Neuronal stem cell (in vitro differentiated cells): Measurements from ENCODE around the gene ARL4C.

ENCODE experiments used
- DNase-seq: peaks from one replicate; pipeline ENCODE4 v3.0.0-alpha.2; 2013; ENCODE audit warnings: low spot score
- H2AFZ ChIP-seq: one replicate; pipeline ENCODE4 v1.6.1; 2013; ENCODE audit warnings: mild to moderate bottlenecking, low read length, inconsistent platforms
- H2AK5ac ChIP-seq: 2 replicates; pipeline ENCODE4 v1.6.1; 2013; ENCODE audit warnings: low read depth, mild to moderate bottlenecking, inconsistent platforms, low read length, moderate library complexity, mixed read lengths
- H2BK120ac ChIP-seq: 2 replicates; pipeline ENCODE4 v1.6.1; 2013; ENCODE audit warnings: low read depth, mild to moderate bottlenecking, inconsistent platforms, low read length, moderate library complexity, mixed read lengths
- H2BK12ac ChIP-seq: one replicate; pipeline ENCODE4 v1.6.1; 2013; ENCODE audit warnings: low read length, inconsistent platforms
- H2BK15ac ChIP-seq: 2 replicates; pipeline ENCODE4 v1.6.1; 2013; ENCODE audit warnings: mild to moderate bottlenecking, low read length, inconsistent platforms, mixed read lengths
- H2BK5ac ChIP-seq: one replicate; pipeline ENCODE4 v1.6.1; 2013; ENCODE audit warnings: inconsistent platforms, mild to moderate bottlenecking, low read length, moderate library complexity
- H3K14ac ChIP-seq: one replicate; pipeline ENCODE4 v1.6.1; 2013; ENCODE audit warnings: low read length, inconsistent platforms
- H3K18ac ChIP-seq: 2 replicates; pipeline ENCODE4 v1.6.1; 2013; ENCODE audit warnings: low read length, inconsistent platforms
- H3K23ac ChIP-seq: 2 replicates; pipeline ENCODE4 v1.6.1; 2013; ENCODE audit warnings: low read depth, mild to moderate bottlenecking, mixed read lengths, low read length, inconsistent platforms; ENCODE audit not compliant: poor library complexity
- H3K27ac ChIP-seq: replicated peaks from 3 replicates; pipeline ENCODE4 v1.5.1; 2013; ENCODE audit warnings: low read length, inconsistent platforms
- H3K27me3 ChIP-seq, 3 experiments: 2 replicates each; pipeline ENCODE4 v1.6.1; 2013; ENCODE audit warnings: low read length in 3 of 3, mild to moderate bottlenecking in 2 of 3, inconsistent platforms in 1 of 3, low read depth in 1 of 3, mixed read lengths in 1 of 3, moderate library complexity in 1 of 3; ENCODE audit not compliant: control insufficient read depth in 3 of 3, insufficient read depth in 3 of 3
- H3K36me3 ChIP-seq, 2 donors: replicated peaks in 1 of 2; 2 replicates each; pipeline ENCODE4 v1.6.1; 2013; ENCODE audit warnings: low read length in 2 of 2; ENCODE audit not compliant: control insufficient read depth in 2 of 2, insufficient read depth in 2 of 2
- H3K4ac ChIP-seq: 2 replicates; pipeline ENCODE4 v1.6.1; 2013; ENCODE audit warnings: inconsistent platforms, mild to moderate bottlenecking, low read length, moderate library complexity
- H3K4me1 ChIP-seq, 2 donors: 1 replicate in 1 of 2; 2 replicates in 1 of 2; pipeline ENCODE4 v1.6.1; 2013; ENCODE audit warnings: low read length in 2 of 2, low read depth in 1 of 2; ENCODE audit not compliant: control insufficient read depth in 2 of 2, insufficient read depth in 1 of 2
- H3K4me2 ChIP-seq: one replicate; pipeline ENCODE4 v1.6.1; 2013; ENCODE audit warnings: mild to moderate bottlenecking, low read length, inconsistent platforms; ENCODE audit not compliant: insufficient read depth, poor library complexity, severe bottlenecking
- H3K4me3 ChIP-seq, 2 donors: 2 replicates each; pipeline ENCODE4 v1.5.1; 2013; ENCODE audit warnings: low read length in 2 of 2, mild to moderate bottlenecking in 2 of 2, inconsistent platforms in 1 of 2, moderate library complexity in 1 of 2
- H3K79me1 ChIP-seq: one replicate; pipeline ENCODE4 v1.6.1; 2013; ENCODE audit warnings: low read depth, mild to moderate bottlenecking, inconsistent platforms, low read length, moderate library complexity
- H3K9ac ChIP-seq: one replicate; pipeline ENCODE4 v1.6.1; 2013; ENCODE audit warnings: mild to moderate bottlenecking, low read depth, low read length, inconsistent platforms; ENCODE audit not compliant: poor library complexity
- H3K9me3 ChIP-seq, 2 donors: replicated peaks in 1 of 2; 2 replicates each; pipeline versions ENCODE3 to v1.6.1; 2013; ENCODE audit warnings: low read length in 2 of 2, mild to moderate bottlenecking in 2 of 2, inconsistent platforms in 1 of 2, low read depth in 1 of 2, mixed read lengths in 1 of 2, moderate library complexity in 1 of 2; ENCODE audit not compliant: control insufficient read depth in 2 of 2, insufficient read depth in 1 of 2
- H4K8ac ChIP-seq: one replicate; pipeline ENCODE4 v1.6.1; 2013; ENCODE audit warnings: low read depth, mild to moderate bottlenecking, inconsistent platforms, low read length, moderate library complexity
- H4K91ac ChIP-seq: one replicate; pipeline ENCODE4 v1.6.1; 2013; ENCODE audit warnings: low read length, low read depth, mild to moderate bottlenecking, inconsistent platforms; ENCODE audit not compliant: poor library complexity
- WGBS, 2 donors: extraction: QIAGEN DNeasy Blood & Tissue Kit; methylation state at CpG; one replicate each; pipeline ENCODE4 v1.1.7; 2013; ENCODE audit warnings: missing lambda C conversion rate in 2 of 2, mixed read lengths in 1 of 2; ENCODE audit not compliant: insufficient read length in 2 of 2, insufficient replicate concordance in 1 of 2; ENCODE audit errors: extremely low coverage in 2 of 2; 5-methylcytosine and 5-hydroxymethylcytosine counted together

Gene ARL4C

DNA sequence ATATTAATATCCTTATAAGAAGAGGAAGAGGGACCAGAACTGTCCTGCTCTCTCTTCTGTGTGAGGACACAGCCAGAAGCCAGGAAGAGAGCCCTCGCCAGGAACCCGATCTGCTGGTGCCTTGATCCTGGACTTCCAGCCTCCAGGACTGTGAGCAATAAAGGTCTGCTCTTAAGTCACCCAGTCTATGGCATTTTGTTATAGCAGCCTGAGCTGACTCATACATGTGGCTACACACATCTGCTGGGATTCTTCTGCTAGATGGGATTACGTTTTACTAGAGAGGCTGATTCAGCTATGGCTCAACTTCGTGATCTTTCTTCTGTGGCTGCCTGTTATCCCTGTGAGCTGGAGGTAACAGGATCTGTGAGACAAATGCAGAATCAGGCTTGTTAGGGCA is 29.6 kb downstream of the ARL4C start:
- no peak overlapping the region for H2BK120ac ChIP-seq
- H2BK12ac ChIP-seq: no peak overlapping the region
- no peak overlapping the region for H2AFZ ChIP-seq
- H2AK5ac ChIP-seq: no peak overlapping the region
- DNase-seq: no peak
- peaks cover 0 to 19% (median 0%) of the 10 kb centered on the region in 3 experiments for H3K27me3 ChIP-seq
- no peak overlapping the region for H4K8ac ChIP-seq
- no peak overlapping the region for H3K4me2 ChIP-seq
- no peak overlapping the region for H3K4me3 ChIP-seq
- no peaks in the 10 kb centered on the region for H3K36me3 ChIP-seq
- H3K9ac ChIP-seq: no peak overlapping the region
- H3K9me3 ChIP-seq: peaks cover 0 to 2% of the 10 kb centered on the region in 2 donors
- H3K4ac ChIP-seq: no peak overlapping the region
- H3K14ac ChIP-seq: no peak overlapping the region
- no peak overlapping the region for H4K91ac ChIP-seq
- H3K27ac ChIP-seq: no peak overlapping the region
- no peaks in the 10 kb centered on the region for H3K4me1 ChIP-seq
- no peak overlapping the region for H3K18ac ChIP-seq
- no peak overlapping the region for H3K23ac ChIP-seq
- no peak overlapping the region for H2BK5ac ChIP-seq
- WGBS, 2 donors: no CpG with 5 or more reads among the region's 4 CpGs
- no peaks in the 10 kb centered on the region for H3K79me1 ChIP-seq
- no peak overlapping the region for H2BK15ac ChIP-seq

DNA sequence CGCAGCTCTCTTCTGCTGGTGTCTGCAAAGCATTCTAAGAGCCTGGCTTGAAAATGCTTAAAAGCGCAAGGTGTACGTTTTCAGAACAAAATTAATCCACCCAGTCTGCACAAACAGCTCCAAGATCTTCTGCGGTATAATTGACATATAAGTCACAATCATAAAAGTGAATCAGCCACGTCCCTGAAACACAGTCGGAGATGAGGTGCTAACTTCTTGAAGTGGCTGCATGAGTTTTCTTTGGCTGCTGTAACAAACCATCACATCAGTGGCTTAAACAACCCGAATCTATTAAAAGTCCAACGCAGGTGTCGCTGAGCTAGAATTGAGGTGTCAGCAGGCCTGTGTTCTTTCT is 32.6 kb downstream of the ARL4C start:
- DNase-seq: no peak
- Histone ChIP-seq H3K18ac (no peak overlapping the region), H3K27ac (no peak overlapping the region)

DNA sequence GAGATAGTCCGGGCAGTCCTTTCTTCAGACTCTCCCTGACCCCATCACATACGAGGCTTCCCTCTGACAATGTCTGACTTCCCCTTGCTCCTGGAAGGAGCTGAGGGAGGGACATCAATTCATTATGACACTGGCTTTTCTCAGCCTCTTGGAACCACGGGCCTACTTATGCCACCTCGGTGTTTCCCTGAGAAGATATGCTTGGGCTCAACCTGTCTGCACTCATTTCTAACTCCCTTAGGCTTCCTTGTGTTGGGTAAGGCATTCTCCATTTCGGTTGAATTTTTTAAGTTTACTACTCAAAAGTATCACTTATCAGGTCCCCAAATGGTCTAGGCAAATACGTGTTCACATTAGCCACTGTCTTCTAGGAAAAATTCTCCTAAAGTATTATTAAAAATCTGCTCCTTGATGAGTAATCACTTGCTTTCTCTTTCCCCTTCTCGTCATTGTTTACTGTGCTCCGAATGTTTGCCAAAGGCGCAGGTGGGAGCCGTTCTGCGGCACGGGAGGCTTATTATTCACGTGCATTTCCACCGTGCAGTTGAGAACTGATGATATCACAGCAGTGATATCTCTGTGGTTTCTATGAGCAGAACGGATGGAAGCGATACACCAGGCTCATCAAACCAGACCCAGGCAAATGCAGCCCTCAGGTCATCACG is 33.1 kb downstream of the ARL4C start:
- no peak overlapping the region for H3K4ac ChIP-seq

More for the DNA sequence above, 32.6 kb downstream of the ARL4C start:
- Histone ChIP-seq H3K4me1 (no peaks in the 10 kb centered on the region), H2AFZ (no peak overlapping the region), H3K9me3 (peaks cover 0 to 2% of the 10 kb centered on the region in 2 donors), H2AK5ac (no peak overlapping the region), H3K36me3 (no peaks in the 10 kb centered on the region), H3K79me1 (no peaks in the 10 kb centered on the region), H3K27me3 (peaks cover 0 to 17% (median 0%) of the 10 kb centered on the region in 3 experiments), H2BK15ac (no peak overlapping the region), H3K4ac (no peak overlapping the region), H3K9ac (no peak overlapping the region), H3K14ac (no peak overlapping the region), H3K23ac (no peak overlapping the region), H2BK12ac (no peak overlapping the region), H2BK120ac (no peak overlapping the region), H3K4me2 (no peak overlapping the region), H3K4me3 (no peak overlapping the region), H4K8ac (no peak overlapping the region), H2BK5ac (no peak overlapping the region), H4K91ac (no peak overlapping the region)
- WGBS, 2 donors: no CpG with 5 or more reads among the region's 9 CpGs

DNA sequence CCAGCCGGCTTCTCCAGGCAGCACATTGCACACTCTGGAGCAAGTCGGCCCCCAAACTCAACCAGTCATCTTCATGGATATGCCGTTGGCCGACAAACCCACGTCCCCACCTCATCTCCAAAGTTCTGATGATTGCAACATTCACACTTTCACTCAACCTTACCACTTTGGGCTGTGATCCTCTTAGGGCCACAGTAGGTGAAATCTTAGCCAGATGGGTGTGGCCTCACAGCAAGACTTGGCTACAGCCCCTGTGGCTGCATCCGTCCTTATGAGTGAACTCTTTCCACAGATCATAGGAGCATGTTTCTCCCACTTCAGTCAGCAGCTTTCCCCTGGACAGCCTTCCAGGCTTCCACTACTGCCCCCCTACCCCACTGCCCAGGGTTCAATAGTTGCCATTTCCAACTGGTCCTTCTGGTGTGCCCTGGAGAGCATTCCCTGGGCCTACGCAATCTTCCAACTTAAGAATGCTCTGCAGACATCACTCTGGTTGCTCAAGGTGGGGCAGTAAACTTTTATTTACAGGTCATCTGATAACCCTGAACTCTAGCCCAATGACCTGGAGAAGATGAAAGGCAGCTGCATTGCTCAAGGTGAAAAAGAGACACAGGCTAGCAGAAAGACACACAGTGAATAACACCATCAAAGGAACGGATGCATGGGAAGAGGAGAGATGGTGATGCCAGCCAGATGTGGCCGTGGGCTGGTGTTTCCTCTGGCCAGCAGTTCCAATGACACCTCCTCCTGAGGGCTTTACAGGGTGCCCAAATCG is 34.5 kb downstream of the ARL4C start:
- WGBS, 2 donors: no CpG with 5 or more reads among the region's 10 CpGs
- H2BK12ac ChIP-seq: no peak overlapping the region
- H3K14ac ChIP-seq: no peak overlapping the region
- H2BK120ac ChIP-seq: no peak overlapping the region
- no peak overlapping the region for H2BK15ac ChIP-seq
- no peak for DNase-seq
- H3K18ac ChIP-seq: no peak overlapping the region
- H2BK5ac ChIP-seq: no peak overlapping the region
- H3K23ac ChIP-seq: no peak overlapping the region
- no peaks in the 10 kb centered on the region for H3K79me1 ChIP-seq
- H4K91ac ChIP-seq: no peak overlapping the region
- no peak overlapping the region for H3K4me2 ChIP-seq
- peak overlapping the region; percentile 5 for H2AK5ac ChIP-seq
- peaks cover 3 to 6% of the 10 kb centered on the region in 2 donors for H3K9me3 ChIP-seq
- H4K8ac ChIP-seq: no peak overlapping the region
- no peak overlapping the region for H3K4ac ChIP-seq
- no peaks in the 10 kb centered on the region for H3K36me3 ChIP-seq
- H3K27ac ChIP-seq: no peak overlapping the region
- H3K4me1 ChIP-seq: no peaks in the 10 kb centered on the region
- H2AFZ ChIP-seq: no peak overlapping the region
- H3K9ac ChIP-seq: no peak overlapping the region
- no peak overlapping the region for H3K4me3 ChIP-seq
- peaks cover 0 to 9% (median 0%) of the 10 kb centered on the region in 3 experiments for H3K27me3 ChIP-seq

More for the DNA sequence above, 33.1 kb downstream of the ARL4C start:
- Histone ChIP-seq H3K4me1 (no peaks in the 10 kb centered on the region), H2BK5ac (no peak overlapping the region), H3K27ac (no peak overlapping the region), H2BK12ac (no peak overlapping the region), H3K9ac (no peak overlapping the region), H3K23ac (no peak overlapping the region), H4K91ac (no peak overlapping the region), H4K8ac (no peak overlapping the region), H3K4me2 (no peak overlapping the region), H2AFZ (no peak overlapping the region), H3K18ac (no peak overlapping the region), H3K14ac (no peak overlapping the region), H3K9me3 (peaks cover 0 to 2% of the 10 kb centered on the region in 2 donors), H3K4me3 (no peak overlapping the region), H3K36me3 (no peaks in the 10 kb centered on the region), H2AK5ac (no peak overlapping the region), H2BK15ac (no peak overlapping the region), H3K27me3 (peaks cover 0 to 17% (median 0%) of the 10 kb centered on the region in 3 experiments), H3K79me1 (no peaks in the 10 kb centered on the region), H2BK120ac (no peak overlapping the region)
- no CpG with 5 or more reads among the region's 17 CpGs for WGBS, 2 donors
- no peak for DNase-seq
